Sigmoid colon (tissue), 7 donors: ENCODE measurements around the gene MRPS27. TPM values are rescaled to one million over a fixed set of nuclear protein-coding genes. Genes with fewer than 3 reads are reported as not detected.
A peak's percentile ranks its signal among the peaks of the same experiment; 100 is the strongest.

ENCODE experiments used
- DNase-seq: peaks from one replicate; pipeline ENCODE4 v3.0.0-alpha.2; 2019
- H3K27ac ChIP-seq, 4 donors: fragments of 200-600 bp; sonication (generic); one replicate each; pipeline ENCODE4 v1.5.1; 2016 to 2019; ENCODE audit warnings: mild to moderate bottlenecking in 1 of 4
- H3K27me3 ChIP-seq, 3 donors: fragments of 200-600 bp; sonication (generic); one replicate each; pipeline ENCODE4 v1.5.1; 2019; ENCODE audit warnings: mild to moderate bottlenecking in 1 of 3
- H3K36me3 ChIP-seq, 4 donors: fragments of 200-600 bp; sonication (generic); one replicate each; pipeline ENCODE4 v1.5.1; 2016 to 2019
- H3K4me1 ChIP-seq, 4 donors: fragments of 200-600 bp; sonication (generic); one replicate each; pipeline ENCODE4 v1.5.1; 2017 to 2019
- H3K4me3 ChIP-seq, 4 donors: fragments of 200-600 bp; sonication (generic); one replicate each; pipeline ENCODE4 v1.5.1; 2017 to 2019; ENCODE audit warnings: mild to moderate bottlenecking in 2 of 4, moderate library complexity in 1 of 4
- H3K9me3 ChIP-seq, 4 donors: fragments of 200-600 bp in 3 of 4; sonication (generic) in 3 of 4; one replicate each; pipeline versions ENCODE4 v1.5.1 to v1.6.1; 2013 to 2019
- EP300 ChIP-seq, 4 donors: sonication (generic); formaldehyde crosslinking; IDR thresholded peaks; one replicate each; pipeline ENCODE4 v1.6.1; 2017; ENCODE audit warnings: antibody characterized with exemption in 4 of 4
- POLR2A ChIP-seq, 2 donors: fragments of 450-650 bp; IDR thresholded peaks; one replicate each; pipeline ENCODE4 v1.6.1; 2016; ENCODE audit warnings: antibody characterized with exemption in 2 of 2, mild to moderate bottlenecking in 2 of 2, moderate library complexity in 2 of 2
- POLR2AphosphoS5 ChIP-seq, 4 donors: sonication (generic); formaldehyde crosslinking; IDR thresholded peaks; one replicate each; pipeline ENCODE4 v1.6.1; 2017; ENCODE audit warnings: antibody characterized with exemption in 4 of 4
- WGBS, 2 donors: extraction: QIAGEN DNeasy Blood & Tissue Kit; methylation state at CpG; one replicate each; pipeline ENCODE4 v1.1.7; 2013; 5-methylcytosine and 5-hydroxymethylcytosine counted together
- intact Hi-C: fragments of 100-400 bp; cut with DNase I; formaldehyde crosslinking; loops from one replicate; pipeline ENCODE4 v1.15.1; 2023
- polyA plus RNA-seq, 3 donors: library from polyadenylated mRNA; stranded (reverse); fragments of 200-250 nt; gene quantifications; one replicate each; pipeline ENCODE4 v1.2.3, GENCODE V29; 2013
- total RNA-seq, 4 donors: library from RNA; depleted of rRNA; stranded (reverse); fragments of >200 nt; gene quantifications; one replicate each; pipeline ENCODE4 v1.1.0, GENCODE V29; 2016
- TF ChIP-seq, protein P1 (sequence below), 4 experiments: fragments of 450-650 bp in 3 of 4; fragments of 200-600 bp in 1 of 4; IDR thresholded peaks; one replicate each; pipeline ENCODE4 v1.5.1; 2016 to 2019; ENCODE audit warnings: antibody characterized with exemption in 4 of 4, mild to moderate bottlenecking in 3 of 4, moderate library complexity in 2 of 4
- donor health status: healthy with polysubstance abuse.
- donor health status: Bipolar disorder and iron deficiency.
- donor health status: healthy.

MRPS27 gene
- total and polyA plus RNA-seq, 7 donors, result 23.1 to 64.0 (median 44.8) TPM

- Histone ChIP-seq H3K4me3 (no peak overlapping the region), H3K27me3 (no peaks in the 10 kb centered on the region), H3K4me1 (peaks cover 0 to 24% (median 18%) of the 10 kb centered on the region in 4 donors), H3K9me3 (no peaks in the 10 kb centered on the region), H3K36me3 (peaks cover 0 to 41% (median 8%) of the 10 kb centered on the region in 4 donors), H3K27ac (peak overlapping the region; percentile 93 to 96 (median 95))
- no peak for DNase-seq
- TF ChIP-seq EP300 (IDR thresholded peaks at IDR 0.05) (no peak), POLR2A (IDR thresholded peaks at IDR 0.05) (no peak), POLR2AphosphoS5 (IDR thresholded peaks at IDR 0.05) (no peak)
- TF ChIP-seq, protein P1, sequence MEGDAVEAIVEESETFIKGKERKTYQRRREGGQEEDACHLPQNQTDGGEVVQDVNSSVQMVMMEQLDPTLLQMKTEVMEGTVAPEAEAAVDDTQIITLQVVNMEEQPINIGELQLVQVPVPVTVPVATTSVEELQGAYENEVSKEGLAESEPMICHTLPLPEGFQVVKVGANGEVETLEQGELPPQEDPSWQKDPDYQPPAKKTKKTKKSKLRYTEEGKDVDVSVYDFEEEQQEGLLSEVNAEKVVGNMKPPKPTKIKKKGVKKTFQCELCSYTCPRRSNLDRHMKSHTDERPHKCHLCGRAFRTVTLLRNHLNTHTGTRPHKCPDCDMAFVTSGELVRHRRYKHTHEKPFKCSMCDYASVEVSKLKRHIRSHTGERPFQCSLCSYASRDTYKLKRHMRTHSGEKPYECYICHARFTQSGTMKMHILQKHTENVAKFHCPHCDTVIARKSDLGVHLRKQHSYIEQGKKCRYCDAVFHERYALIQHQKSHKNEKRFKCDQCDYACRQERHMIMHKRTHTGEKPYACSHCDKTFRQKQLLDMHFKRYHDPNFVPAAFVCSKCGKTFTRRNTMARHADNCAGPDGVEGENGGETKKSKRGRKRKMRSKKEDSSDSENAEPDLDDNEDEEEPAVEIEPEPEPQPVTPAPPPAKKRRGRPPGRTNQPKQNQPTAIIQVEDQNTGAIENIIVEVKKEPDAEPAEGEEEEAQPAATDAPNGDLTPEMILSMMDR (IDR thresholded peaks at IDR 0.05), result no peak
- intact Hi-C loops, result loop anchor here (1.0 to 5.0 kb wide), 5 partner anchors 62 to 722 kb away; partner anchors contain the start of gene MCCC2
- WGBS, 2 donors, result 70 to 79% methylated on average over 6 of the region's 6 CpGs
Measured at GRCh38 chr5:72308853-72309191, 11.2 kb downstream of the MRPS27 start.

DNA sequence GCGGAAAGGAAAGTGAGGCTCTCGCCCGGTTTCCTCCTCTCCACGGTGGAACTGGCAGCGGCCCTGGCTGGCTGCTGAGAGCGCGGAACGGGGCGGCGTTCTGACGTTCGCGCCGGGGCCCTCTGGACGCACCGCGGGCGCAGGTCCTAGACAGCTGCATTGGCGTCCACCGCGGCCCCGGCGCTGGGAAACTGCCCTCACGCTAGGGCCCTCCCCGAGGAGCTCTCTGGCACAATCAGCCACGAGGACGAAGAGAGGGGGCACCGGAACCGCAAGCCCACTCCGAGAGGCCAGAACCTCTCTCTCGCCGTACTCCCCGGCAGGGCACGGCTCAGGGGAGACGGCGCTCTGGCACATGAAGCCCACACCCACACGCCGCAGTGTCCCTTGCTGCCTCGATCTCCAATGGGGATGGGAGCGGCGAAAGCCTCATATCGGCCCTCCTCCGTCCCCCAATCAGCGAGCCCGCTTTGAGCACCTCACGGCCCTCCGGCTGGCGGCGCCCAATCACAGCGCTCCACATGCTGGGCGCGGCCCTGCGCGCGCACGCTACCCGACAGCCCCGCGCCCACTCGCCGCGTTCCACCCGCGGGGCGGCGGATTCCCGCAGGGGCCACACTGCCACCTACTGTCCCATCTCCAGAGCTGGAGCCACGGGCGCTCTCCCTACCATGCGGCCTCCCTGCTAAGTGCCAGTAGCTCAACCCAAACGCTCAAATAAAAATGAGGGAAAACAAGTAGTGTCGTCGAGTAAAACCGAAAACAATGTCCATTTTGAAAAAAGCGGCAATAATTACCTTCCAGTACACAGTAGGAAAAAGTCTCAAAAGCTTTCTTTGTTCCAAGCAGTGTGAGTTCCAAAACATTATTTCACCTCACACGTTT is 11.8 kb downstream of the MRPS27 start:
- TF ChIP-seq EP300 (IDR thresholded peaks at IDR 0.05) (no peak), POLR2AphosphoS5 (IDR thresholded peaks at IDR 0.05) (peak; percentile 96 to 99 (median 96)), POLR2A (IDR thresholded peaks at IDR 0.05) (peak; percentile 80 to 92)
- TF ChIP-seq, protein P1 (IDR thresholded peaks at IDR 0.05), result peak; percentile 77 to 88 (median 82)
- H3K9me3 ChIP-seq, result no peaks in the 10 kb centered on the region
- H3K27me3 ChIP-seq, result no peaks in the 10 kb centered on the region
- peak; percentile 99 for DNase-seq
- peak overlapping the region; percentile 62 to 73 (median 66) for H3K4me3 ChIP-seq
- intact Hi-C loops, result loop anchor here (1.0 to 5.0 kb wide), 6 partner anchors 61 to 721 kb away; partner anchors contain the start of genes MAP1B and MCCC2
- WGBS, 2 donors, result 1 to 2% methylated on average over 76 of the region's 76 CpGs
- peaks cover 0 to 36% (median 8%) of the 10 kb centered on the region in 4 donors for H3K36me3 ChIP-seq
- H3K4me1 ChIP-seq, result peaks cover 0 to 24% (median 18%) of the 10 kb centered on the region in 4 donors
- peak overlapping the region; percentile 93 to 96 (median 95) for H3K27ac ChIP-seq

DNA sequence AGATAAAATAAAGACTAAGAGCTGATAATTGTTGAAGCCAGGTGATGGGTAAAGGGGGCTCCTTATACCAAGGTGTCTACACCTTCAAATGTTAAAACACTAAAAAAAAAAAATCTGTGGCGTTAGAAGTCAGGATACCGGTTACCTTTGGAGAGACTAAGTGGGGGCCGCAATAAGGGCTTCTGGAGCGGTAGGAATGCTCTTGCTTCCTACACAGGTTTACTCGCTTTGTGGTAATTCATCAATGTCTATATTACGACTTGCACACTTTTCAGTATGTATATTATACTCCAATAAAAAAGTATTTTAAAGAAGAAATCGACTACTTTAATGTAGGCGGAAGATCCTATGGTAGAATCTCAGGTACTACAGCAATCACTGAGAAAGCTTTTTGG is 12.5 kb downstream of the MRPS27 start:
- H3K36me3 ChIP-seq, result peaks cover 0 to 30% (median 8%) of the 10 kb centered on the region in 4 donors
- H3K4me3 ChIP-seq, result peak overlapping the region; percentile 62 to 73 (median 66)
- H3K27ac ChIP-seq, result peak overlapping the region; percentile 93 to 96 (median 95)
- TF ChIP-seq POLR2A (IDR thresholded peaks at IDR 0.05), result no peak
- TF ChIP-seq POLR2AphosphoS5 (IDR thresholded peaks at IDR 0.05), result no peak
- no peak for TF ChIP-seq EP300 (IDR thresholded peaks at IDR 0.05)
- TF ChIP-seq, protein P1 (IDR thresholded peaks at IDR 0.05), result no peak
- peaks cover 0 to 24% (median 18%) of the 10 kb centered on the region in 4 donors for H3K4me1 ChIP-seq
- 0 to 7% methylated on average over 8 of the region's 8 CpGs for WGBS, 2 donors
- DNase-seq, result no peak
- no peaks in the 10 kb centered on the region for H3K27me3 ChIP-seq
- intact Hi-C loops, result loop anchor here (1.0 to 5.0 kb wide), 3 partner anchors 60 to 200 kb away; partner anchors contain the start of gene MAP1B
- H3K9me3 ChIP-seq, result no peaks in the 10 kb centered on the region

- TF ChIP-seq POLR2AphosphoS5 (IDR thresholded peaks at IDR 0.05) (no peak), EP300 (IDR thresholded peaks at IDR 0.05) (no peak), POLR2A (IDR thresholded peaks at IDR 0.05) (no peak)
- WGBS, 2 donors, result 93 to 97% methylated on average over 2 of the region's 2 CpGs
- peak overlapping the region in 3 of 4 donors; percentile 53 to 96 (median 95) for H3K27ac ChIP-seq
- peaks cover 0 to 21% (median 4%) of the 10 kb centered on the region in 4 donors for H3K36me3 ChIP-seq
- no peak for DNase-seq
- intact Hi-C loops, result loop anchor here (5.0 kb wide), 2 partner anchors 58 to 98 kb away; no protein-coding TSS in a partner anchor
- no peaks in the 10 kb centered on the region for H3K27me3 ChIP-seq
- no peak overlapping the region for H3K4me3 ChIP-seq
- H3K9me3 ChIP-seq, result no peaks in the 10 kb centered on the region
- peaks cover 0 to 24% (median 18%) of the 10 kb centered on the region in 4 donors for H3K4me1 ChIP-seq
Measured at GRCh38 chr5:72305194-72306142, 14.6 kb downstream of the MRPS27 start.
